Neural crest cell (in vitro differentiated cells): ENCODE results near the gene RLBP1. TPM values are rescaled to one million over a fixed set of nuclear protein-coding genes. Genes with fewer than 3 reads are reported as not detected.
A peak's percentile ranks its signal among the peaks of the same experiment; 100 is the strongest.

Experiments used
- DNase-seq: peaks from one replicate; pipeline ENCODE4 v3.0.0; 2021; ENCODE audit warnings: low read depth, mixed read lengths, low spot score
- H3K27ac Mint-ChIP-seq: one replicate; pipeline ENCODE4 v1.8.0; 2021; ENCODE audit warnings: mild to moderate bottlenecking, mixed read lengths; ENCODE audit not compliant: unreplicated experiment
- H3K27me3 Mint-ChIP-seq: 2 replicates; pipeline ENCODE4 v1.8.0; 2021; ENCODE audit warnings: low read depth, mild to moderate bottlenecking, mixed read lengths
- H3K36me3 Mint-ChIP-seq: 2 replicates; pipeline ENCODE4 v1.8.0; 2021; ENCODE audit warnings: low read depth, mild to moderate bottlenecking, mixed read lengths
- H3K4me1 Mint-ChIP-seq: 2 replicates; pipeline ENCODE4 v1.8.0; 2021; ENCODE audit warnings: mixed read lengths
- H3K4me3 Mint-ChIP-seq: one replicate; pipeline ENCODE4 v1.8.0; 2021; ENCODE audit warnings: mild to moderate bottlenecking, mixed read lengths
- H3K9me3 Mint-ChIP-seq: 2 replicates; pipeline ENCODE4 v1.8.0; 2021; ENCODE audit warnings: mixed read lengths
- CTCF ChIP-seq: fragments of 200-600 bp; sonication (generic); conservative IDR thresholded peaks from 2 replicates; pipeline ENCODE4 v1.5.0; 2021; ENCODE audit warnings: antibody characterized with exemption, mild to moderate bottlenecking
- total RNA-seq: library from RNA; stranded (reverse); gene quantifications from 2 replicates; pipeline ENCODE4 v1.2.1, GENCODE V29; 2021

The RLBP1 gene
- total RNA-seq, 1 donor from 2014 or later: 6.3 TPM

GRCh38 chr15:89178307-89178977, 42.9 kb downstream of the RLBP1 start:
- DNase-seq: no peak
- Mint-ChIP-seq H3K4me1 (peaks cover 7% of the 10 kb centered on the region), H3K27me3 (no peaks in the 10 kb centered on the region), H3K4me3 (no peak overlapping the region), H3K27ac (no peak overlapping the region), H3K9me3 (no peaks in the 10 kb centered on the region), H3K36me3 (peaks cover 3% of the 10 kb centered on the region)
- no peak for TF ChIP-seq CTCF

- Mint-ChIP-seq H3K27me3 (no peaks in the 10 kb centered on the region), H3K9me3 (no peaks in the 10 kb centered on the region), H3K27ac (peak overlapping the region; percentile 68), H3K4me3 (no peak overlapping the region), H3K4me1 (peaks cover 7% of the 10 kb centered on the region), H3K36me3 (peaks cover 3% of the 10 kb centered on the region)
- peak; percentile 89 for TF ChIP-seq CTCF
- peak; percentile 68 for DNase-seq
These were observed 43.6 kb downstream of the RLBP1 start for GRCh38 chr15:89177633-89178306.

GRCh38 chr15:89177116-89177515, 44.3 kb downstream of the RLBP1 start:
- Mint-ChIP-seq H3K9me3 (no peaks in the 10 kb centered on the region), H3K36me3 (peaks cover 3% of the 10 kb centered on the region), H3K4me1 (peaks cover 7% of the 10 kb centered on the region), H3K27ac (no peak overlapping the region), H3K27me3 (no peaks in the 10 kb centered on the region), H3K4me3 (no peak overlapping the region)
- DNase-seq: no peak
- no peak for TF ChIP-seq CTCF

GRCh38 chr15:89175617-89176191, 45.7 kb downstream of the RLBP1 start:
- no peak overlapping the region for H3K27ac Mint-ChIP-seq
- H3K4me3 Mint-ChIP-seq: no peak overlapping the region
- peaks cover 3% of the 10 kb centered on the region for H3K36me3 Mint-ChIP-seq
- no peak for DNase-seq
- no peaks in the 10 kb centered on the region for H3K9me3 Mint-ChIP-seq
- no peak for TF ChIP-seq CTCF
- H3K4me1 Mint-ChIP-seq: peaks cover 7% of the 10 kb centered on the region
- no peaks in the 10 kb centered on the region for H3K27me3 Mint-ChIP-seq

- Mint-ChIP-seq H3K4me3 (no peak overlapping the region), H3K4me1 (peaks cover 7% of the 10 kb centered on the region), H3K27ac (no peak overlapping the region), H3K9me3 (no peaks in the 10 kb centered on the region), H3K36me3 (peaks cover 5% of the 10 kb centered on the region), H3K27me3 (no peaks in the 10 kb centered on the region)
- DNase-seq: no peak
- no peak for TF ChIP-seq CTCF
These were observed 46.9 kb downstream of the RLBP1 start for GRCh38 chr15:89174476-89174875.
